B cell (primary cell): ENCODE measurements around the gene OSBPL1A. TPM values are rescaled to one million over a fixed set of nuclear protein-coding genes. Genes with fewer than 3 reads are reported as not detected.

Source experiments
- ATAC-seq: fragments of 200-7000 bp; cut with Tn5 transposase; one replicate; pipeline ENCODE4 v1.10.0; 2021; ENCODE audit warnings: low read depth, mild to moderate bottlenecking, moderate number of reproducible peaks, moderate library complexity
- CTCF ChIA-PET: fragments of 350-600 bp; sonication (Branson Sonifier 250); formaldehyde crosslinking; loops from one replicate; lab custom pipeline; 2021; ENCODE audit warnings: antibody characterized with exemption, inconsistent platforms; lab: Charles Lee
- POLR2A ChIA-PET: fragments of 350-600 bp; sonication (Branson Sonifier 250); formaldehyde crosslinking; loops from one replicate; lab custom pipeline; 2021; ENCODE audit warnings: antibody characterized with exemption; lab: Charles Lee
- DNase-seq: peaks from one replicate; pipeline ENCODE4 v3.0.0; 2013
- H2AFZ ChIP-seq: 2 replicates; pipeline ENCODE4 v1.6.1; 2012; ENCODE audit warnings: mild to moderate bottlenecking, low read depth, low read length; ENCODE audit not compliant: insufficient read depth, poor library complexity, severe bottlenecking
- H3K27ac ChIP-seq, 2 donors: 1 replicate in 1 of 2; 2 replicates in 1 of 2; pipeline ENCODE4 v1.5.1; 2012 to 2013; ENCODE audit warnings: low read length in 2 of 2, mild to moderate bottlenecking in 2 of 2, moderate library complexity in 1 of 2
- H3K27me3 ChIP-seq, 4 experiments: fragments of 200-600 bp in 1 of 4; sonication (generic) in 1 of 4; replicated peaks in 1 of 4; 1 replicate in 2 of 4; 2 replicates in 2 of 4; pipeline versions ENCODE4 v1.6.1 to v1.7.0; 2013 to 2016; ENCODE audit warnings: low read length in 3 of 4, mild to moderate bottlenecking in 2 of 4, mixed read lengths in 1 of 4, moderate library complexity in 1 of 4; ENCODE audit not compliant: insufficient read depth in 4 of 4, control insufficient read depth in 3 of 4; ENCODE audit errors: control extremely low read depth in 1 of 4
- H3K36me3 ChIP-seq, 2 experiments: replicated peaks in 1 of 2; 1 replicate in 1 of 2; 2 replicates in 1 of 2; pipeline versions ENCODE4 v1.6.1 to v1.7.1; 2013; ENCODE audit warnings: low read length in 1 of 2; ENCODE audit not compliant: insufficient read depth in 2 of 2, control insufficient read depth in 1 of 2; ENCODE audit errors: control extremely low read depth in 1 of 2, extremely low read depth in 1 of 2
- H3K4me1 ChIP-seq, 2 donors: fragments of 200-600 bp in 1 of 2; sonication (generic) in 1 of 2; 1 replicate in 1 of 2; 2 replicates in 1 of 2; pipeline versions ENCODE4 v1.5.1 to v1.6.1; 2013 to 2017; ENCODE audit warnings: low read length in 2 of 2; ENCODE audit not compliant: control insufficient read depth in 2 of 2, insufficient read depth in 2 of 2
- H3K4me2 ChIP-seq: replicated peaks from 2 replicates; pipeline ENCODE3; 2012; ENCODE audit warnings: mild to moderate bottlenecking, low read depth, low read length; ENCODE audit not compliant: poor library complexity, severe bottlenecking
- H3K4me3 ChIP-seq, 5 experiments: fragments of 200-600 bp in 1 of 5; sonication (generic) in 1 of 5; 1 replicate in 3 of 5; 2 replicates in 2 of 5; pipeline versions ENCODE4 v1.5.1 to v1.7.0; 2011 to 2016; ENCODE audit warnings: low read length in 4 of 5, mild to moderate bottlenecking in 4 of 5, low read depth in 2 of 5, control low read depth in 1 of 5, moderate library complexity in 1 of 5; ENCODE audit not compliant: insufficient read depth in 1 of 5; ENCODE audit errors: control extremely low read depth in 1 of 5, extremely low read depth in 1 of 5
- H3K79me2 ChIP-seq: fragments of 200-600 bp; sonication (generic); one replicate; pipeline ENCODE4 v1.6.0; 2016; ENCODE audit warnings: low read length; ENCODE audit not compliant: control insufficient read depth, insufficient read depth
- H3K9ac ChIP-seq: fragments of 200-600 bp; sonication (generic); 2 replicates; pipeline ENCODE4 v1.6.1; 2017; ENCODE audit warnings: mild to moderate bottlenecking, low read length, moderate library complexity
- H3K9me3 ChIP-seq, 3 donors: one replicate each; pipeline versions ENCODE4 v1.6.1 to v1.7.1; 2013; ENCODE audit warnings: low read length in 2 of 3; ENCODE audit not compliant: control insufficient read depth in 2 of 3, insufficient read depth in 1 of 3; ENCODE audit errors: control extremely low read depth in 1 of 3
- H4K20me1 ChIP-seq: 2 replicates; pipeline ENCODE4 v1.6.0; 2012; ENCODE audit warnings: mild to moderate bottlenecking, low read length; ENCODE audit not compliant: insufficient read depth, control insufficient read depth, poor library complexity, severe bottlenecking
- H3K27ac Mint-ChIP-seq: one replicate; pipeline ENCODE4 v1.8.0; 2021; ENCODE audit warnings: mixed read lengths
- H3K27me3 Mint-ChIP-seq: one replicate; pipeline ENCODE4 v1.8.0; 2021; ENCODE audit warnings: mixed read lengths
- H3K4me1 Mint-ChIP-seq: one replicate; pipeline ENCODE4 v1.8.0; 2021; ENCODE audit warnings: mixed read lengths
- H3K4me3 Mint-ChIP-seq: one replicate; pipeline ENCODE4 v1.8.0; 2021; ENCODE audit warnings: mixed read lengths
- H3K9me3 Mint-ChIP-seq: one replicate; pipeline ENCODE4 v1.8.0; 2022; ENCODE audit warnings: mixed read lengths; ENCODE audit not compliant: insufficient read depth
- CTCF ChIP-seq: fragments of 200-600 bp; IDR thresholded peaks from one replicate; pipeline ENCODE4 v1.8.0; 2022; ENCODE audit warnings: antibody characterized with exemption, mild to moderate bottlenecking
- EZH2 ChIP-seq: IDR thresholded peaks from 2 replicates; pipeline ENCODE4 v1.6.1; 2012; ENCODE audit warnings: borderline replicate concordance, low read depth, mild to moderate bottlenecking, moderate library complexity, low read length; ENCODE audit not compliant: insufficient read depth, poor library complexity, severe bottlenecking
- WGBS: methylation state at CpG from one replicate; pipeline ENCODE4 v1.1.5; 2013; ENCODE audit warnings: missing lambda C conversion rate; ENCODE audit not compliant: insufficient coverage; 5-methylcytosine and 5-hydroxymethylcytosine counted together
- intact Hi-C: fragments of 100-400 bp; cut with micrococcal nuclease; formaldehyde crosslinking; loops from one replicate; pipeline ENCODE4 v1.10.0; 2022
- polyA plus RNA-seq: library from polyadenylated mRNA; depleted of rRNA; stranded (reverse); fragments of >200 nt; gene quantifications from 2 replicates; pipeline ENCODE4 v1.2.3, GENCODE V29; 2012
- total RNA-seq, 2 donors: library from RNA; stranded (reverse); fragments of 120-200 nt in 1 of 2; gene quantifications; 1 replicate in 1 of 2; 2 replicates in 1 of 2; pipeline versions ENCODE4 v1.2.3 to v1.2.4, GENCODE V29; 2013 to 2022

The OSBPL1A gene
- total and polyA plus RNA-seq, 2 donors (not counting 1 experiment from before 2014, with no cell fraction given) = 0.57 to 0.86 TPM

DNA sequence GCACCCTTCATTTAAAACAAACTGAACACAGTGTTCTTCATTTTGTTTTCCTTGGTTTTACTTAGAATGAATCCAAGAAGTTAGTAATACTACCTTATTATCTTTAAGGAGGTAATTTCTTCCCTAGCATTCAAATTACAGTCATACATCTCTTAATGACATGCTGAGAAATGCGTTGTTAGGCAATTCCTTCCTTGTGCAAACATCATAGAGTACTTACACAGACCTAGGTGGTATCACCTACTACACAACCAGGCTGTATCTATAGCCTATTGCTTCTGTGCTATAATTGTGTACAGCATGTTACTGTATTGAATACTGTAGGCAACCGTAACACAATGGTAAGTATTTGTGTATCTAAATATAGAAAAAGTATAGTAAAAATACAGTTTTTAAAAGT is 267.1 kb downstream of the OSBPL1A start:
- intact Hi-C loops = no loop called here
- no peak overlapping the region for H3K4me3 ChIP-seq
- no peaks in the 10 kb centered on the region for H3K9me3 ChIP-seq
- ATAC-seq (no peak), DNase-seq (no peak)
- H3K4me1 ChIP-seq = no peaks in the 10 kb centered on the region
- ChIA-PET POLR2A (no interaction called here), CTCF (interaction anchor here (1.3 kb wide), 1 partner anchor 11 kb away, joined by 3 read pairs; no protein-coding TSS in a partner anchor)
- Mint-ChIP-seq H3K9me3 (no peaks in the 10 kb centered on the region), H3K4me1 (no peaks in the 10 kb centered on the region), H3K27ac (no peak overlapping the region), H3K27me3 (no peaks in the 10 kb centered on the region), H3K4me3 (no peak overlapping the region)
- no peak overlapping the region for H3K4me2 ChIP-seq
- no CpG with 5 or more reads among the region's 2 CpGs for WGBS
- H3K27me3 ChIP-seq = no peaks in the 10 kb centered on the region
- no peak overlapping the region for H3K9ac ChIP-seq
- no peaks in the 10 kb centered on the region for H3K79me2 ChIP-seq
- no peaks in the 10 kb centered on the region for H4K20me1 ChIP-seq
- no peak overlapping the region for H2AFZ ChIP-seq
- no peak for TF ChIP-seq EZH2
- TF ChIP-seq CTCF = no peak
- H3K27ac ChIP-seq = no peak overlapping the region
- peaks cover 22 to 62% of the 10 kb centered on the region in 2 experiments for H3K36me3 ChIP-seq

DNA sequence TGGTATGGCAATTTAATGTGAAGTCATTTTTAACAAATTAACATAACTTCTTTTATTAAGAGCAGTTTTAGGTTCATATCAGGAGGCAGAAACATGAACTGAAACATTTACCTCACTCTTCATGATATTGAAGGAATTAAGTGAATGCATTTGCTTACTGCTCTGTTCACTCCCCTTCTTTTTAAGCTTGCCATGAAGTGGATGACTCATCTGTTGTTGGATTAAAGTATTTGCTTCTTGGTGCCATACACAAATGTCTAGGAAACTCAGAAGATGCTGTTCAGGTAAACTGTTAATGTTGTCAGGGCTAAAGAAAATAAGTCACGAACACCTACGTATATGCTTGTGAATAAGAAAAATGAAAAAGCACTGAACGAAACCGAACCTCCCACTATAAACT is 268.9 kb downstream of the OSBPL1A start:
- Histone ChIP-seq H3K27ac (no peak overlapping the region), H3K36me3 (peaks cover 21 to 70% of the 10 kb centered on the region in 2 experiments), H2AFZ (no peak overlapping the region), H3K79me2 (no peaks in the 10 kb centered on the region), H3K4me3 (no peak overlapping the region), H3K27me3 (no peaks in the 10 kb centered on the region), H3K4me1 (no peaks in the 10 kb centered on the region), H3K4me2 (no peak overlapping the region), H3K9me3 (no peaks in the 10 kb centered on the region), H3K9ac (no peak overlapping the region), H4K20me1 (no peaks in the 10 kb centered on the region)
- no peak overlapping the region for H3K27ac Mint-ChIP-seq
- no peak overlapping the region for H3K4me3 Mint-ChIP-seq
- WGBS = no CpG with 5 or more reads among the region's 4 CpGs
- H3K4me1 Mint-ChIP-seq = no peaks in the 10 kb centered on the region
- CTCF ChIA-PET = interaction anchor here (1.9 kb wide), 1 partner anchor 10 kb away, joined by 9 read pairs; no protein-coding TSS in a partner anchor
- H3K27me3 Mint-ChIP-seq = no peaks in the 10 kb centered on the region
- POLR2A ChIA-PET = no interaction called here
- DNase-seq (no peak), ATAC-seq (no peak)
- no peaks in the 10 kb centered on the region for H3K9me3 Mint-ChIP-seq
- intact Hi-C loops = no loop called here
- TF ChIP-seq EZH2 (no peak), CTCF (no peak)
